WERI-Rb-1 (cell line): ENCODE results near the gene UFD1.

Source experiments
- DNase-seq: peaks from one replicate; pipeline ENCODE4 v3.0.0-alpha.2; 2020
- H3K27ac ChIP-seq: fragments of 250-450 bp; sonication (Bioruptor Pico); 2 replicates; pipeline ENCODE4 v1.5.1; 2020; ENCODE audit warnings: mild to moderate bottlenecking, moderate library complexity
- H3K27me3 ChIP-seq: fragments of 250-450 bp; sonication (Bioruptor Pico); 2 replicates; pipeline ENCODE4 v1.5.1; 2021; ENCODE audit warnings: mild to moderate bottlenecking, low read depth, moderate library complexity; ENCODE audit not compliant: insufficient read depth, severe bottlenecking
- H3K36me3 ChIP-seq: fragments of 250-450 bp; sonication (Bioruptor Pico); 2 replicates; pipeline ENCODE4 v1.5.1; 2020; ENCODE audit warnings: mild to moderate bottlenecking, moderate library complexity
- H3K4me3 ChIP-seq: 2 replicates; pipeline ENCODE4 v1.5.1; 2011; ENCODE audit warnings: low read depth, mild to moderate bottlenecking, control low read depth, low read length
- H3K9me3 ChIP-seq: fragments of 250-450 bp; sonication (Bioruptor Pico); 2 replicates; pipeline ENCODE4 v1.5.1; 2021; ENCODE audit warnings: mild to moderate bottlenecking, moderate library complexity; ENCODE audit not compliant: severe bottlenecking
- TF ChIP-seq, protein P1 (sequence below): IDR thresholded peaks from 2 replicates; pipeline ENCODE4 v1.5.1; 2011; ENCODE audit warnings: low read depth, mild to moderate bottlenecking, control low read depth, inconsistent platforms, low read length

Gene UFD1

DNA sequence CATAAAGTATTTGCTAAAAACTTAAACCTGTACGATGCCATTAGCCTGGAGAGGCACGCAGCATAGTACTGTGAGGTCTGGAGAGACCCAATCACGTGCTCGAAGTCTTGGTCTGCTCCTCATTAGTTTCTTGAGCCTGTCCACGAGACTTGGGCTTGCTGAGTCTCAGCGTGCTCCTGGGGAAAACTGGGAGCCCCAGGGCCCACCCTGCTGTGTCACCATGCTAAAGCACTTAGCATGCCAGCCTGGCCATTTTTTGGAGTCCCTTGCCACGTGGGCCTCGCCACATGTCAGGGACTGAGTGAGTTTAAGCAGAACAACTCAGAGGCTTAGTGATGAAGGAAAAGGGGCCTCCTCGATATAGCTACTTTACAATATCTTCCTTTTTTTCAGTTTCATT is 3.3 kb upstream of the UFD1 start:
- Histone ChIP-seq H3K36me3 (peaks cover 62% of the 10 kb centered on the region), H3K27ac (no peak overlapping the region), H3K4me3 (no peak overlapping the region), H3K9me3 (no peaks in the 10 kb centered on the region), H3K27me3 (no peaks in the 10 kb centered on the region)
- TF ChIP-seq, protein P1, sequence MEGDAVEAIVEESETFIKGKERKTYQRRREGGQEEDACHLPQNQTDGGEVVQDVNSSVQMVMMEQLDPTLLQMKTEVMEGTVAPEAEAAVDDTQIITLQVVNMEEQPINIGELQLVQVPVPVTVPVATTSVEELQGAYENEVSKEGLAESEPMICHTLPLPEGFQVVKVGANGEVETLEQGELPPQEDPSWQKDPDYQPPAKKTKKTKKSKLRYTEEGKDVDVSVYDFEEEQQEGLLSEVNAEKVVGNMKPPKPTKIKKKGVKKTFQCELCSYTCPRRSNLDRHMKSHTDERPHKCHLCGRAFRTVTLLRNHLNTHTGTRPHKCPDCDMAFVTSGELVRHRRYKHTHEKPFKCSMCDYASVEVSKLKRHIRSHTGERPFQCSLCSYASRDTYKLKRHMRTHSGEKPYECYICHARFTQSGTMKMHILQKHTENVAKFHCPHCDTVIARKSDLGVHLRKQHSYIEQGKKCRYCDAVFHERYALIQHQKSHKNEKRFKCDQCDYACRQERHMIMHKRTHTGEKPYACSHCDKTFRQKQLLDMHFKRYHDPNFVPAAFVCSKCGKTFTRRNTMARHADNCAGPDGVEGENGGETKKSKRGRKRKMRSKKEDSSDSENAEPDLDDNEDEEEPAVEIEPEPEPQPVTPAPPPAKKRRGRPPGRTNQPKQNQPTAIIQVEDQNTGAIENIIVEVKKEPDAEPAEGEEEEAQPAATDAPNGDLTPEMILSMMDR: no peak
- DNase-seq: no peak

DNA sequence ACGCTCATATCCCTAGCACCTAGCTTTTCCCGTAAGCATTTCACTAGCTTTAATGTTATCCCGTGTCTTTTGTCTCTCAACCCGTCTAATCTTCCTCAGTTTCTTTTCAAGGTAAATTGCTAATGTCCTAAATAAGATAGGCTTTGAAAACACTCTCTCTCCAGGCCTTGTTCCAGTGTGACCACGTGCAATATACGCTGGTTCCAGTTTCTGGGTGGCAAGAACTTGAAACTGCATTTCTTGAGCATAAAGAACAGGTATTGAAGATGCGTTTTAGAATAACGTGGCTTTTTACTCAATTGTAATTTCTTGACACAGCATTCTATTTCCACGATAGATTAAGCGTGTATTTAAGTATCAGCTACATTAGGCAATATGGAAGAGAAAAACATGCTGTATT is 1.8 kb upstream of the UFD1 start:
- Histone ChIP-seq H3K27me3 (no peaks in the 10 kb centered on the region), H3K4me3 (peak overlapping the region; percentile 80), H3K9me3 (no peaks in the 10 kb centered on the region), H3K36me3 (peaks cover 48% of the 10 kb centered on the region), H3K27ac (no peak overlapping the region)
- TF ChIP-seq, protein P1: no peak
- no peak for DNase-seq

DNA sequence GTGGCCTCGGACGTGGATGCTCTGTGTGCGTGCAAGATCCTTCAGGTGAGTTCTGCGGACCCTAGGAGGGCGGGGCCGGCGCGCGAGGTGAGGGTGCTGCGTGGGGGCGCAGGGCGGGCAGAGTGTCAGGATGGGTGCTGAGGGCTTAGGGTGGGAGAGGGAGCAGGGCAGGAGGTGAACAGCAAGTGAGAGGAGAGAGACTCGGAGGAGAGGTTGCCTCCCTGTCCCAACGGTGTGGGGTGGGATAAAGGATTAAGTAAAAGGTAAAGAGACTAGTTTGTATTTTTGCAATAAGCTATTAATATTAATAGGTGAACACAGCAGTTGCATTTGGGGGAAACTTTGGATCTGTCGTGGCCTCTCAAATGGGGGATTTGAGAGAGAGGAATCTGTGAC is 1.2 kb upstream of the UFD1 start:
- H3K36me3 ChIP-seq: peaks cover 45% of the 10 kb centered on the region
- H3K9me3 ChIP-seq: no peaks in the 10 kb centered on the region
- H3K4me3 ChIP-seq: peak overlapping the region; percentile 80
- TF ChIP-seq, protein P1: no peak
- H3K27me3 ChIP-seq: no peaks in the 10 kb centered on the region
- peak overlapping the region; percentile 98 for H3K27ac ChIP-seq
- peak; percentile 18 for DNase-seq

DNA sequence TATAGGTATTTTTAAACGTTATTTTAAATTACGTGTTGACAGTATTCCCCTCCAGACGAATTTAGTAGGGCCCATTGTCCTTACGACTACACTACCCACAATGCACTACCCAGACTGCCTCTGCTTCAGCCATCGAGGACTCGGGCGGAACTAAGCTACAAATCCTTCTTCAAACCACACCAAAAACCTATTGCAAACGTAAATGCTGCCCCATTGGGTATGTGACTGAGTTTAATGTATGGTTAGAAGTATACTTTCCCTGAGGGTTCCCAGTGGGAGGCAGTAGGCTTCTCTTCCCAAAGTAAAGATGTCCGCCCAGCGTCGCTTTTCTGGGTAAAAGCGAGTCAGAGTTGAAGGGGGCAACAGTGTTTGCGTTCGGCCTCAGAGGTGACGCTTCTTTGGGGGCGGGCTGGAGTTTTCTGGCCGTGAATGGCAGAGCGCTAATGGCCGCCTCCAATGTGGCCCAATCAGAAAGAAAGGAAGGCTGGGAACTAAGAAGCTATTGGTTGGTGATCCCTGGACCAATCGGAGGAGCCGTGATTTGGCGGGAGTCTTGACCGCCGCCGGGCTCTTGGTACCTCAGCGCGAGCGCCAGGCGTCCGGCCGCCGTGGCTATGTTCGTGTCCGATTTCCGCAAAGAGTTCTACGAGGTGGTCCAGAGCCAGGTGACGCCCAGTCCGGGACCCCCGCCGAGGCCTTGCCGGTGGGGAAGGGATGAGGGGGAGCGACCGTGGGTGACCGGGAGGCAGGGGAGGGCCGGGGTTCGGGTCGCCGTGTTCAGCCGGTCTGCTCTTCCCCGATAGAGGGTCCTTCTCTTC is 571 bp upstream of the UFD1 start, which contains the start of gene CDC45:
Gene CDC45, plus strand, starts transcription at position 566 of the 818 bp plus-strand sequence. Its CDS starts 49 bp downstream, at position 615.
- H3K36me3 ChIP-seq: peaks cover 45% of the 10 kb centered on the region
- H3K27me3 ChIP-seq: no peaks in the 10 kb centered on the region
- TF ChIP-seq, protein P1: no peak
- peak within 1 kb of the TSS; percentile 80 for H3K4me3 ChIP-seq
- H3K27ac ChIP-seq: peak within 1 kb of the TSS; percentile 98
- peak; percentile 96 for DNase-seq
- no peaks in the 10 kb centered on the region for H3K9me3 ChIP-seq

DNA sequence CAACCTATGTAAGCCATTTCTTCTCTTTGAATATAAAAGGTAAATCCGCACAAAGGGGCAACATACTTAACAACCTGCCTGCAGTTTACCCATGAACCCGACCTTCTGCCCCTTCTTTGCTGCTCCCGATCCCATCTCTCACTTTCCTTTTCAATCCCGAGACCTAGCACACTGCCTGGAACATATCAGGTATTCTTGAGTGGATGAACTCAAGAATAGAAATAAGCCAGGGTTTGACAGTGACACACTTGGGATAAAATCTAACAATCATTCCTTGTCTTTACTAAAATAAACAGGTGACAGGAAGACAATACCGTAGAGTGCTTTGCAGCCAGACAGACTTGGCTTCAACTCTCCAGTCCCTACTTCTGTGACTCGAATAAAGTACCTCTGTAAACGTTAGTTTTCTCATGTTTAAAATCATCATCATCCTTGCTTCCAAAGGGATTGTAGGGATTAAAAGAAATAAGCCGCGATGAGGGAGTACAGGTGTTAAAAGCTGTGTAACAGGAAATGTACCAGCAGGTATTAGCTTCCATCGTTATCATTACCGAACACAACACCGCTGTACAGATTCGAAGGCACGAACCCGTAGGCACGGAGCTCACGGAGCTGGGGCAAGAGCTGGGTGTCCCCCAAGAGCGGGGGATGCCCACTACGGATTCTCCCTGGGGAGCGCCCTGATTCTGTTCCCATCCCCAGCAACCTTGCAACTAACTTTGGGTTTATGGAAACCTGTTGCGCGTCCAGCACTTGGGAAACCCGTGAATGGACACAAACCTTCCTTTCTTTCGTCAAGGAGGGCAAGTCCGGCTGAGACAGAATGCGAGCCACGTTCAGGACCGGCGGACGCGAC is 720 bp downstream of the UFD1 start:
- TF ChIP-seq, protein P1: no peak
- Histone ChIP-seq H3K27ac (peak overlapping the region; percentile 98), H3K9me3 (no peaks in the 10 kb centered on the region), H3K27me3 (no peaks in the 10 kb centered on the region), H3K36me3 (peaks cover 45% of the 10 kb centered on the region), H3K4me3 (peak overlapping the region; percentile 80)
- no peak for DNase-seq
